ENCODE measurements around the gene PCCA.

- no peak for TF ChIP-seq CTCF (IDR thresholded peaks at IDR 0.05)
- TF ChIP-seq POLR2A (IDR thresholded peaks at IDR 0.05), result no peak
- TF ChIP-seq POLR2AphosphoS5 (IDR thresholded peaks at IDR 0.05), result no peak
Measured at GRCh38 chr13:100387416-100387815, 298.5 kb downstream of the PCCA start.
